HG03558 (cell line): ENCODE results near the gene GRIN2A.

ENCODE experiments used
- ATAC-seq: cut with Tn5 transposase; IDR thresholded peaks from one replicate; pipeline ENCODE4 v1.9.1; 2021; ENCODE audit warnings: moderate number of reproducible peaks; ENCODE audit not compliant: unreplicated experiment; ENCODE audit errors: extremely low read depth

The GRIN2A gene

GRCh38 chr16:10182222-10183053, at the start of gene GRIN2A:
GRIN2A (minus strand) TSS chr16:10182428; CDS start chr16:10180411, 2,017 bp downstream.
- no peak for ATAC-seq

GRCh38 chr16:10231563-10231962, 49.3 kb upstream of the GRIN2A start:
- no peak for ATAC-seq

- no peak for ATAC-seq
Measured at GRCh38 chr16:10228779-10229178, 46.6 kb upstream of the GRIN2A start.

- ATAC-seq: no peak
Measured at GRCh38 chr16:10226987-10227306, 44.7 kb upstream of the GRIN2A start.

GRCh38 chr16:10226141-10226986, 44.1 kb upstream of the GRIN2A start:
- ATAC-seq: no peak

GRCh38 chr16:10225653-10226052, 43.4 kb upstream of the GRIN2A start:
- ATAC-seq: no peak

GRCh38 chr16:10224850-10225249, 42.6 kb upstream of the GRIN2A start:
- no peak for ATAC-seq

GRCh38 chr16:10220942-10221341, 38.7 kb upstream of the GRIN2A start:
- no peak for ATAC-seq

GRCh38 chr16:10219742-10220141, 37.5 kb upstream of the GRIN2A start:
- ATAC-seq: no peak

GRCh38 chr16:10218490-10219206, 36.4 kb upstream of the GRIN2A start:
- ATAC-seq: no peak

- ATAC-seq: no peak
Measured at GRCh38 chr16:10213748-10214147, 31.5 kb upstream of the GRIN2A start.

- ATAC-seq: no peak
Measured at GRCh38 chr16:10210944-10211343, 28.7 kb upstream of the GRIN2A start.

GRCh38 chr16:10206865-10207264, 24.6 kb upstream of the GRIN2A start:
- ATAC-seq: no peak

GRCh38 chr16:10206215-10206614, 24.0 kb upstream of the GRIN2A start:
- no peak for ATAC-seq

- no peak for ATAC-seq
Measured at GRCh38 chr16:10205688-10206087, 23.5 kb upstream of the GRIN2A start.

GRCh38 chr16:10202649-10203048, 20.4 kb upstream of the GRIN2A start:
- no peak for ATAC-seq

- no peak for ATAC-seq
Measured at GRCh38 chr16:10200637-10201586, 18.7 kb upstream of the GRIN2A start.

GRCh38 chr16:10196999-10197398, 14.8 kb upstream of the GRIN2A start:
- no peak for ATAC-seq

- no peak for ATAC-seq
Measured at GRCh38 chr16:10191096-10191495, 8.9 kb upstream of the GRIN2A start.
